Endothelial cell of umbilical vein (primary cell): ENCODE results near the gene CLEC12A. TPM values are rescaled to one million over a fixed set of nuclear protein-coding genes. Genes with fewer than 3 reads are reported as not detected.

ENCODE experiments used
- BruUV-seq: library from RNA; stranded (reverse); fragments of 400-500 nt; replicated peaks from 2 replicates; lab custom pipeline; 2021; lab: Mats Ljungman, UMichigan
- CTCF ChIA-PET: fragments of 300-600, 350-600 bp; sonication (Branson Sonifier 250); formaldehyde crosslinking; loops from one replicate; lab custom pipeline; 2021; ENCODE audit warnings: antibody characterized with exemption, inconsistent platforms; lab: Charles Lee
- POLR2A ChIA-PET: fragments of 300-600, 350-600 bp; sonication (Branson Sonifier 250); formaldehyde crosslinking; loops from one replicate; lab custom pipeline; 2021; ENCODE audit warnings: antibody characterized with exemption, inconsistent platforms; lab: Charles Lee
- DNase-seq: peaks from one replicate; pipeline ENCODE4 v3.0.0-alpha.2; 2011; ENCODE audit warnings: low read depth, low spot score
- FAIRE-seq: peaks from 2 replicates; lab custom pipeline; 2011; peaks lifted over from hg19 to GRCh38; lab: Jason Lieb, UNC
- H2AFZ ChIP-seq: 2 replicates; pipeline ENCODE4 v1.6.0; 2012; ENCODE audit warnings: low read depth, low read length, control low read depth, inconsistent platforms
- H3K27ac ChIP-seq: 2 replicates; pipeline ENCODE4 v1.5.1; 2011; ENCODE audit warnings: low read depth, mild to moderate bottlenecking, control low read depth, low read length, moderate library complexity; ENCODE audit not compliant: insufficient read depth
- H3K27me3 ChIP-seq, 2 experiments: 2 replicates each; pipeline versions ENCODE4 v1.6.0 to v1.6.1; 2011; ENCODE audit warnings: low read length in 2 of 2, mixed read lengths in 1 of 2; ENCODE audit not compliant: control insufficient read depth in 2 of 2, insufficient read depth in 2 of 2
- H3K36me3 ChIP-seq, 2 experiments: 2 replicates in 1 of 2; 3 replicates in 1 of 2; pipeline ENCODE4 v1.5.1; 2011; ENCODE audit warnings: low read length in 2 of 2, mild to moderate bottlenecking in 1 of 2, moderate library complexity in 1 of 2; ENCODE audit not compliant: control insufficient read depth in 2 of 2, insufficient read depth in 2 of 2; ENCODE audit errors: extremely low read depth in 1 of 2
- H3K4me1 ChIP-seq: 3 replicates; pipeline ENCODE4 v1.5.1; 2011; ENCODE audit warnings: mild to moderate bottlenecking, low read length; ENCODE audit not compliant: control insufficient read depth, insufficient read depth; ENCODE audit errors: extremely low read depth
- H3K4me2 ChIP-seq: 2 replicates; pipeline ENCODE4 v1.6.1; 2011; ENCODE audit warnings: low read length, control low read depth, mixed read lengths; ENCODE audit not compliant: insufficient read depth
- H3K4me3 ChIP-seq, 3 experiments: fragments of 200-600 bp in 1 of 3; sonication (generic), shearing (Covaris generic) in 1 of 3; replicated peaks in 1 of 3; 2 replicates each; pipeline ENCODE4 v1.5.1; 2011 to 2016; ENCODE audit warnings: control low read depth in 3 of 3, low read length in 3 of 3, mild to moderate bottlenecking in 2 of 3, inconsistent platforms in 1 of 3, low read depth in 1 of 3, moderate library complexity in 1 of 3; ENCODE audit not compliant: insufficient read depth in 1 of 3
- H3K79me2 ChIP-seq: 2 replicates; pipeline ENCODE4 v1.6.0; 2012; ENCODE audit warnings: low read length, inconsistent platforms; ENCODE audit not compliant: control insufficient read depth, insufficient read depth
- H3K9ac ChIP-seq: replicated peaks from 2 replicates; pipeline ENCODE3; 2011; ENCODE audit warnings: low read length, control low read depth; ENCODE audit not compliant: insufficient read depth; ENCODE audit errors: extremely low read depth
- H3K9me1 ChIP-seq: replicated peaks from 3 replicates; pipeline ENCODE4 v1.6.0; 2011; ENCODE audit warnings: mild to moderate bottlenecking, low read length; ENCODE audit not compliant: control insufficient read depth, insufficient read depth; ENCODE audit errors: extremely low read depth
- H3K9me3 ChIP-seq: replicated peaks from 2 replicates; pipeline ENCODE4 v1.5.1; 2012; ENCODE audit warnings: low read length, inconsistent platforms; ENCODE audit not compliant: control insufficient read depth, insufficient read depth
- H4K20me1 ChIP-seq: replicated peaks from 2 replicates; pipeline ENCODE3; 2011; ENCODE audit warnings: mild to moderate bottlenecking, low read length; ENCODE audit not compliant: control insufficient read depth, insufficient read depth; ENCODE audit errors: extremely low read depth
- CTCF ChIP-seq, 2 donors: IDR thresholded peaks; 1 replicate in 1 of 2; 2 replicates in 1 of 2; pipeline ENCODE4 v1.5.1; 2011; ENCODE audit warnings: low read length in 2 of 2, mild to moderate bottlenecking in 2 of 2, moderate library complexity in 2 of 2, control low read depth in 1 of 2, inconsistent platforms in 1 of 2, low read depth in 1 of 2; ENCODE audit not compliant: insufficient read depth in 1 of 2; ENCODE audit errors: extremely low read depth in 1 of 2
- EZH2 ChIP-seq: IDR thresholded peaks from 2 replicates; pipeline ENCODE4 v1.6.1; 2012; ENCODE audit warnings: borderline replicate concordance, low read depth, mild to moderate bottlenecking, moderate library complexity, low read length, inconsistent platforms; ENCODE audit not compliant: severe bottlenecking
- FOS ChIP-seq: IDR thresholded peaks from 2 replicates; pipeline ENCODE4 v1.6.1; 2011; ENCODE audit warnings: mild to moderate bottlenecking, low read length, moderate library complexity, borderline replicate concordance; ENCODE audit not compliant: insufficient read depth
- GATA2 ChIP-seq: IDR thresholded peaks from 2 replicates; pipeline ENCODE4 v1.7.0; 2011; ENCODE audit warnings: low read depth, mild to moderate bottlenecking, moderate library complexity, mixed read lengths, low read length; ENCODE audit not compliant: insufficient read length, insufficient read depth
- JUN ChIP-seq: IDR thresholded peaks from 2 replicates; pipeline ENCODE4 v1.6.1; 2011; ENCODE audit warnings: borderline replicate concordance, low read depth; ENCODE audit not compliant: insufficient read length, insufficient read depth
- MAX ChIP-seq: IDR thresholded peaks from 2 replicates; pipeline ENCODE4 v1.6.1; 2011; ENCODE audit not compliant: insufficient read depth, insufficient read length
- MYC ChIP-seq: IDR thresholded peaks from one replicate; pipeline ENCODE4 v1.6.1; 2011; ENCODE audit warnings: mild to moderate bottlenecking, low read depth, low read length
- POLR2A ChIP-seq: IDR thresholded peaks from 2 replicates; pipeline ENCODE4 v1.6.1; 2012; ENCODE audit warnings: low read depth, mild to moderate bottlenecking, control low read depth, low read length
- POLR2AphosphoS5 ChIP-seq: IDR thresholded peaks from 2 replicates; pipeline ENCODE4 v1.6.1; 2012; ENCODE audit warnings: low read depth, mild to moderate bottlenecking, control low read depth, low read length, moderate library complexity; ENCODE audit not compliant: insufficient read depth
- dilution Hi-C: fragments of 300-500 bp; cut with MboI; formaldehyde crosslinking; loops from one replicate; pipeline ENCODE4 v1.15.0; 2019; ENCODE audit warnings: low sequenced_read_pairs; ENCODE audit not compliant: extremely low pct_ligation_motif_present
- intact Hi-C: fragments of 100-400 bp; cut with micrococcal nuclease; formaldehyde crosslinking; loops from one replicate; pipeline ENCODE4 v1.10.0; 2022
- polyA plus RNA-seq, 4 experiments: library from polyadenylated mRNA; depleted of rRNA in 3 of 4; stranded (reverse) in 3 of 4; unstranded in 1 of 4; fragments of >200 nt; gene quantifications; 2 replicates each; pipeline versions ENCODE4 v1.2.1 to v1.2.3, GENCODE V29; 2011 to 2012; ENCODE audit warnings: missing spikeins in 1 of 4
- total RNA-seq: library from RNA; stranded (reverse); gene quantifications from 2 replicates; pipeline ENCODE4 v1.2.3, GENCODE V29; 2021

Gene CLEC12A
- total and polyA plus RNA-seq, 2 donors (not counting 3 experiments of a cell fraction or from before 2014, with no cell fraction given), result not detected

- Histone ChIP-seq H3K4me2 (no peak overlapping the region), H3K9ac (no peak overlapping the region), H3K9me3 (no peaks in the 10 kb centered on the region), H2AFZ (peak overlapping the region; percentile 53), H3K79me2 (no peaks in the 10 kb centered on the region), H3K4me3 (no peak overlapping the region), H3K36me3 (no peaks in the 10 kb centered on the region), H3K9me1 (no peaks in the 10 kb centered on the region), H3K27me3 (peaks cover 0 to 2% of the 10 kb centered on the region in 2 experiments), H3K4me1 (no peaks in the 10 kb centered on the region), H4K20me1 (no peaks in the 10 kb centered on the region), H3K27ac (no peak overlapping the region)
- BruUV-seq, result no TSS peak
- TF ChIP-seq GATA2, result no peak
- peak; percentile 31 to 39 for TF ChIP-seq CTCF (IDR thresholded peaks at IDR 0.05; ENCODE audit: extremely low read depth in 1 of 2, insufficient read depth in 1 of 2, low read depth in 1 of 2, low read length in 2 of 2)
- peak; percentile 60 for DNase-seq
- intact Hi-C loops (loop anchor here (1.0 to 5.0 kb wide), 4 partner anchors 59 to 294 kb away; partner anchors contain the start of gene CLEC2B), dilution Hi-C loops (no loop called here)
- POLR2A ChIA-PET, result no interaction called here
- peak; percentile 38 for FAIRE-seq
- CTCF ChIA-PET, result interaction anchor here (0.6 to 4.9 kb wide), 20 partner anchors 9 to 228 kb away, joined by 3 to 75 read pairs (median 5); partner anchors contain the start of gene CLEC1B
Observed at GRCh38 chr12:9925705-9926393, 45.4 kb upstream of the CLEC12A start.

GRCh38 chr12:9926876-9927275 lies 44.3 kb upstream of the CLEC12A start:
- H3K9me3 ChIP-seq, result no peaks in the 10 kb centered on the region
- H3K79me2 ChIP-seq, result no peaks in the 10 kb centered on the region
- no peak overlapping the region for H3K4me3 ChIP-seq
- H3K4me2 ChIP-seq, result no peak overlapping the region
- CTCF ChIA-PET, result interaction anchor here (1.6 to 4.9 kb wide), 5 partner anchors 8 to 180 kb away, joined by 7 to 74 read pairs (median 9); no protein-coding TSS in a partner anchor
- H3K36me3 ChIP-seq, result no peaks in the 10 kb centered on the region
- no peak for DNase-seq
- H3K4me1 ChIP-seq, result no peaks in the 10 kb centered on the region
- H4K20me1 ChIP-seq, result no peaks in the 10 kb centered on the region
- no peak for FAIRE-seq
- H3K27ac ChIP-seq, result no peak overlapping the region
- BruUV-seq, result no TSS peak
- POLR2A ChIA-PET, result no interaction called here
- no peak overlapping the region for H3K9ac ChIP-seq
- no peak overlapping the region for H2AFZ ChIP-seq
- intact Hi-C loops (loop anchor here (1.0 to 5.0 kb wide), 3 partner anchors 60 to 295 kb away; partner anchors contain the start of gene CLEC2B), dilution Hi-C loops (no loop called here)
- H3K27me3 ChIP-seq, result no peaks in the 10 kb centered on the region
- TF ChIP-seq FOS, result no peak
- no peak for TF ChIP-seq MYC
- TF ChIP-seq JUN, result no peak
- no peak for TF ChIP-seq MAX
- TF ChIP-seq POLR2A, result no peak
- TF ChIP-seq GATA2, result no peak
- TF ChIP-seq EZH2, result no peak
- no peak for TF ChIP-seq POLR2AphosphoS5
- H3K9me1 ChIP-seq, result no peaks in the 10 kb centered on the region
